ENCODE data around the gene TPCN1.

The TPCN1 gene

DNA sequence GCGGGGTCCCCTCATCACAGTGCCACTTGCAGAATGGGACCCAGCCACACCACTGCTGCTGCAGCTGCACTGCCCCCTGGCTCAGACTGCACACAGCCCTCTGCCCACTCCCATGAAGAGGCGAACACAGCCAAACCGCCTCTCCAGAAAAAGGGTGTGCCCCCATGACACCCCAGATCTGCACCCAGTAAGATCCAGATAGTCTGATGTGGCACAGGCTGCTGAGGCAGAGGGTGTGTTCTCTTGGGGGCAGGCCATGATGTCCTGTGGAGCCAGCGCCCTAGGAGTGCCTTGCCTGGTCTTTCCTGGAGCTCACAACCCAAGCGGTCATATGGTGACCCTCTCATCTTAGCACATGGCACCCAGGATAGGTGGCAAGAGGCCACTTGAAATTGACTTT lies 69.2 kb downstream of the TPCN1 start:
- no peak for DNase-seq

DNA sequence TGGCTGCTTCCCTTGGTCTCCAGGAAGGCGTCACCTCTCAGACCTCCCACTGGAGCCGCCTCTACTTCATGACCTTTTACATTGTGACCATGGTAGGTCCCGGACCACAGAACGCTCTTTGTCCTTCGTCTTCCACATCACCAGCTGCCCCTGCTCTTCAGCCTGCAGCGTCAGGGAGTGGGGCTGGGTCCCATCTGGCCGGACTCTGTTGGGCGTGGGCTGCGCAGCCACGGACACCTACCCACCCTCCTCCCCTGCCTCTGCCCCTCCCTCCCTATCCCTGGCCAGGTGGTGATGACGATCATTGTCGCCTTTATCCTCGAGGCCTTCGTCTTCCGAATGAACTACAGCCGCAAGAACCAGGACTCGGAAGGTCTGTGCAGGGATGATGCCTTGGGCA lies 70.3 kb downstream of the TPCN1 start:
- DNase-seq: no peak

DNA sequence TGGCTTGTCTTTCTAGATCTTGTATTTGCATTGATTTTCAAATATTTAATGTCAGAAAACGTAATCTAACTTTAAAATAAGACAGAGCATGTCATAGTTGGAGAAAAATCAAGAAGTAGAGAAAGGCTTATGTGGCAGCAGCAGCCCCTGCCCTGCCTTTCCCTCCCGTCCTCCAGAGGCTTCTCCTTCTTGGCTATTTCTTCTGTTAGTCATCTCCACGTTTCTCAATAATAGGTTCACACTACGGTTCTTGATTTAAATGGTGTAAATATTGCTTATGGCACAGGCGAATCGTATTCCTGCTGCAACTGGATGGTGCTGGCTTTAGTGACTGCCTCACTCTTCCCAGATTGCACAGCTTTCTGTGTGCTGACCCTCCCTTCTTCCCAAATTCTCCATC lies 70.8 kb downstream of the TPCN1 start:
- DNase-seq: no peak

DNA sequence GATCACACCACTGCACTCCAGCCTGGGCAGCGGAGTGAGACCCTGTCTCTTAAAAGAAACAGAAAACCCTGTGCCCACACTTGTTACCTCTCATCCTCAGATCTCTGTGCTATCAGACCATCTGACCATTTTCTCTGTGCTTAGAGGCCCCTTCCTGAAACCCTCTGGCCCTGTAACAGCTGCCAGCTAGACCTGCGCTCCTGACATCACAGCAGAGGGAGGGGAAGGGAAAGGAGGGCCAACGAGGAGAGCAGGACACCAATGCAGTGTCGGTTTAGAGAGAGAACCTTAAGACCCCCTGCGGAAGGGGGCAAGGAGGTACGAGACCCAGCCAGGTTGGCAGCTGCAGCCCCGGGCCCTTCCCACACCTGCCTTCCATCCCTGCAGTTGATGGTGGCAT lies 71.3 kb downstream of the TPCN1 start:
- no peak for DNase-seq

DNA sequence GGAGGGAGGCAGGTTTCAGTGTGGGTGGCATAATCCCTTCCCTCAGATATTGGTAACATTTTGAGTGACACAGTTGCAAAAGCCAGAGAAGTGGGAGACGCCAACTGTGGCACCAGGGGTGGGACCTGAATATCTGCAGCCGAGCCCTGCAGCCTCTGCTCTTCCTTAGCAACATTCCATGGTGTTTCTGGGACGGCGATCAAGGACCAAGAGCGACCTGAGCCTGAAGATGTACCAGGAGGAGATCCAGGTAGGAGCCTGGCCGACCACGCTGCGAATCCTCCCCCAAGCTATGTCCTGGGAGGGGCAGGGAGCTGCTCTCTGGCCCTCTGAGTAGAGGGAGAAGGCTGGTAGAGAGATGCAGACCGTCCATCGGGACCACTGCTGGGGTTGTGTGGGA lies 71.8 kb downstream of the TPCN1 start:
- no peak for DNase-seq

DNA sequence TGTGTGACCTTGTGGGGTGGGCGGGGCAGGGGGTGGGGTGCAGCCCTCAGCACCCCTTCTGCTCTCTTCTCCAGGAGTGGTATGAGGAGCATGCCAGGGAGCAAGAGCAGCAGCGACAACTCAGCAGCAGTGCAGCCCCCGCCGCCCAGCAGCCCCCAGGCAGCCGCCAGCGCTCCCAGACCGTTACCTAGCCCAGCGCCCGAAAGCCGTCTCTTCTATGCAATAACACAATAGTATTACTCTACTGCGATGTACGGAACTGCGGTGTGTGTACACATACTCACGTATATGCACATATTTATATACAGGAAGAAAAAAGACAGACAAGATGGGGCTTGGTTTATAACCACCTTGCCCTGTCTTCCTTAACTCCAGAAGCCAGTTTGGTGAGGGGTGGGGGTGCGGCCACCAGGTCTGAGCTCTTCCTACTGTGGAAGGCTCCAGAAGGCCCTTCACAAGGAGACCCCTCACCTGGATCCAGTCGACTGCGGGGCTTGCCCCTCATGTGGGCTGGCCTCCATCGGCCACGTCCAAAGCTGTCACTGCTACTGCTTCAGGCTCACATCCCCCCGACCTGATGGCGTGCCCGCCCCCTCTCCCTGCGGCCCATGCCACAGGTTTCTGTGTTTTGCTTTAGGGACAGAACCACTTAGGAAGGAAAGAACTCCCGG lies 74.8 kb downstream of the TPCN1 start:
- no peak for DNase-seq

DNA sequence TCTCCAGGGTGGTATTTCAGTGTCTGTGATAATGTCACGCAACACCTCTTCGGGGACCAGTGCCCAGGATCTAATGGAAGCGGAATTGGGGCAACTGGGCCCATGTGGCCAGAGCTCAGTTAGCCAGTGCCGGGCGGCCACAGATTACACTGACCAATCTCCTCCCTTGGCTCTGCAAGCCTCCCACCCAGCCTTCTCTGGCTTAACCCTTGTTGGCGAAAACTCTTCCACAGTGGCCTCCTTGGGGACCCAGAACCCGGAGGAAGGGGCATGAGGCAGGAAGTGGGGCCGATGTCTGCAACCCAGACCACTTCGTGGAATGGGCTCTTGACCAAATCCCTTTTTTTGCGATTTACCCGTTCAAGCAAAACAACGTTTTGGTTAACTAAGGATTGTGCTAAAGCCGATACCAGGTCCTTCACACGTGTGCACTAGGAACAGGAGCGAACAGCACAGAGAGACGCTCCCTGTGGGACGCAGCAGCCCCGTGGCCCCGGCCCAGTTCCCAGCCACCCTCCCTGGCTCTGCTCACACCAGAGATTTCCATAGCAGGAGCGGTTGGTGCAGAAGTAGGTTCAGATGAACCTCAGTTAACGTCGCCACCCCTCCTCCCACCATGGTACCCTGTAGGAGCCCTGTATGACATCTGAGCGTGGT lies 75.4 kb downstream of the TPCN1 start:
- DNase-seq: no peak

DNA sequence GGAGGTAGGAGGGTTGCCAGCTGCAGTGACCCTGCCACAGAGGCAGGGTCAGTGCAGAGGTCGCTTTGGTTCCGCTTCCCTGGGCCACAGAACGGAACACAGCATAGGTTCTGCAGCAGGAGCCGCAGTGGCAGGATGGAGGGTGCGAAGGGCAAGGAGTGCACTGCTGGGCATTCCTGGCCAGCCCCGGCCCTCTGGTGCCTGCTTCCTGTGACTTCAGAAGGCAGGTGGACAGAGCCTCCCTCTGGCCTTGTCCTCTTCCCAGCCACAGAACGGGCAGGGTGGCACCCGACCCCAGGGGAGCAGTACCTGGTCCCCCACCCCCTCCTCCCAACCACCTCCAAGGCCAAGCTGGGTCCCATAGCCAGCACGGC lies 75.9 kb downstream of the TPCN1 start:
- DNase-seq: no peak

DNA sequence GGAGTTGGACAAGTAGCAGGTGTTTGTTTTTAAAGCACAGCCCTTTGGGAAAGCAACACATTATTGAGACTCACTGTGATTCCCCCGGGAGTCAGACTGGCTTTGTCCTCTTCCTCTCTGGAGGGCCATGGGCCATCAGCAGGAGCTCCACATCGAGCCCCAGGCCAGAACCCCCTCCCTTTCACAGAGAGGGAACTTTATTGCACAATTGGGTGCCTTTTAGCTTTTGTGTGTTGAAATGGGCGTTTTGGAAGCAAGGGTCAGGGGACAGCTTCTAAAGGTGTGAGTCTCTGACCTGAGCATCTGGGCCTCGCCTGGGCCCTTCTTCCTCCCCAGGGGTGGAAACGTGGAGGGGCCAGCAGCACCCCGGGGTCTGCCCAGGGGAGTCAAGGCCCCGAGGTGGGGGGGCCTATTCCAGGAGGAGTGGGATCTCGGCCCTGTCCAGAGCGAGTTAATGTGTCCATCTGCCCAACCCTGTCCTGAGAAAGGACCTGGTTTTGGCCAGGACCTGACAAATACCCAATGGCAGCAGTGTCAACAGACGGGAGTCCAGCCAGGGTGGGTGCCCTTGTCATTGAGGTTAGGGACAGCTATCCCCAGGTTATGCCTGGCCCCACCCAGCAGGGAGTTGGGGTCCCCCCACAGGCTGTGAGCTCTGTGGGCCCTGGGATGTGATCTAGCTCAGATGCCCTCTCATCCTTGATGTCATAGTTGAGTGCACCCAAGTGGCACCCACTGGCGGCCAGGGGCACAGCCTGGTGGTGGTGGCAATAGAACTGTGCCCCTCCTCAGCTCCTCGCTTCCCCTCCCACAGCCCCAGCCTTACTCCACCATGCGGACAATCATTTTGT lies 76.6 kb downstream of the TPCN1 start:
- no peak for DNase-seq

DNA sequence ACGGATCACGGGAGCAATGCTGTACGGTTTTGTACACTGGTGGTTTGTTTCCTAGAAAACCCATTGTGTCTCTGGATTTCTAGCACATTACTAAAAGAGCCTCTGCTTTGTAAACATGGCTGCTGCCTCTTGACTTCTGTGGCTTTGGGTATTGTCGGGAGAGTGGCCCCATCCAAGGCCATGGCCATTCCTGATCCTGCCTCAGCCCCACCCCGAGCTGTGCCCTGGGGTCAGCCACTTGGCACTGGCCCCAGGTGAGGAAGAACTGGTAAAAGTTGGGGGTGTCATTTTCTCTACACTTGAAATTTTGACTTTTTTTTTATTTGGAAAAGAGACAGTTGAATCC lies 77.2 kb downstream of the TPCN1 start:
- DNase-seq: no peak

DNA sequence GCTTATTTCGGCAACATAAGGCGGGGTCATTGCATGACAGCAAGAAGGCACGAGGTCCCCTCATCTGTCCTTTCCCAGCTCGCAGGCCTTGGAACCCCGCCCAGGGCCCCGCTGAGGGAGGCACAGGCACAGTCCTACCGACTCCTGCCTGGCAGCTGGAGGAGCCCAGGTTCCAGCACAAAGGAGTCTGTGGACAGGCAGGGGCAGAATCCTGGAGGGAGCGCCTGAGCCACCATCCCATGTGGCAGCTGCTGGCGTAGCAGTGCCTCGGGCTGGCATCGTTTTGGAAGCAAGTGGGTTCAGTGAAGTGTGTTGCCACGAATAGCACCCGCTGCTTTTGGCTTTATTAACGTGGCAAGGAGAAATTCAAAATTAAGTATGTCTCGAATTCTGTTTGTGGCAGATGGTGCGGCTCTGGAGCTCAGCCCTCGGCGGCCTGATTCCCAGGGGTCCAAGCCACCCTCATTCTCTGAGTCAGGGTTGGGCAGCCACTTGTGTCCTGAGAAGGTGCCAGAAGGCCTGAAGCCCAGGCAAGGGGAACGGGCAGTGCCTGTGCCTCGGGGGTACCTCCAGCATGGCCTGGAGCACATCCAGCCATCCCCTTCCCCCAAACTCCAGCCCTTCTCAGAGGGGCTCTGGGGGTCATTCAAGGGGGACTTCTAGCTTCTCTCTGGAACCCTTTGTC lies 77.7 kb downstream of the TPCN1 start:
- DNase-seq: no peak

DNA sequence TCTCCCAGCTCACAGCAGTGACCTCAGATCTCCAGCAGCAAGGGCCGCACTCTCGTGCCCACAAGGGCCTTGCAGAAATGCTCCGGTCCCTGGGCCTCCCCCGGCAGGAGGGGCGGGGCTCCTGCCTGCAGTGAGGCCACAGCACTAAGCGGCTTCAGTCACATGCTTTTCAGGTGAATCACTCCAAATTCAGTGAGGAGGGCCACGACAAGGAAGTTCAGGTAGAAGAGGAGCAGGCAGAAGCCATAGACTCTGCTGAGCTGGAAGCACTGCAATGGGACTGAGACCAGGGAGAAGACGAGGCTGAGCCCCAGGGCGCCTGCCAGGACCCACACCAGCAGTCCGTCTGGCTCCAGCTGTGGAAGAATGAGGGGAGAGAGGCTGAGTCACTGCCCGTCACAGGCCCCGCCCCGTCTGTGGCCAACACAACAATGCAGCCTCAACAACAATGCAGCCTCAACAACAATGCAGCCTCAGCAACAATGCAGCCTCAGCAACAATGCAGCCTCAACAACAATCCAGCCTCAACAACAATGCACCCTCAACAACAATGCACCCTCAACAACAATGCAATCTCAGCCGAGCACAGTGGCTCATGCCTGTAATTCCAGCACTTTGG lies 78.5 kb downstream of the TPCN1 start:
- no peak for DNase-seq

DNA sequence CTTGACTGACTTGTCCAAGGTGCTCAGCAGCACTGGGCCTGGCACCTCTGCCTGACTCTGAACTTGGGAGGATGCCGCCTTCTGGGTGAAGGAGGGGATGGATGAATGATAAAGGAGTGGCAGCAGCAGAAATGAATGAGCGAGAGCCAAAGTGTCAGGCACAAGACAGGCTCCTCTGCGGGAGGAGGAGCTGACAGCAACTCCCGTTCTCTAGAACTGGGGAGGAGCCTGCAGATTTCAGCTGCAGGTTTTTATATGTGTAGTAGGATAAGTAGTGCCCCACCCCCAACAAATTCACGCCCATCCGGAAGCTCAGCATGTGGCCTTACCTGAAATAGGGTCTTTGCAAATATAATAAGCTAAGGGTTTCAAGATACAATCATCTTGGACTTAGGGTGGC lies 80.5 kb downstream of the TPCN1 start:
- DNase-seq: no peak

DNA sequence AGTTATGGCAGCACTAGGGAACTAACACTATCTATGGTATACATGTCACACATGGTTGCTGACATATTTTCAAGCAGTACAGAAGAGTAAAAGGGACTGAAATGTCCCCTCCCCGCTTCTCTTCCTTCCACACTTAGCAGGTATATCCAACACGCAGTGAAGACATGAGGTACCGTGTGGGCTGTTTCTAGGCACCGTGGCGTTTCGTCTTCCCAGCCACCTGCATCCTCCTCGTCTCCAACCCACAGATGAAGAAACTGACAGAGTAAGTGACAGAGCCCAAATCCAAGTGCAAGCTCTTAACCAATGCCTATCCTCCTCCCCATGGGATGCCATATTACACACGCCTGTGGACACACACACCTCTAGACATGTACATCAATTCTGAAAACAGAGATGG lies 81.2 kb downstream of the TPCN1 start:
- no peak for DNase-seq

DNA sequence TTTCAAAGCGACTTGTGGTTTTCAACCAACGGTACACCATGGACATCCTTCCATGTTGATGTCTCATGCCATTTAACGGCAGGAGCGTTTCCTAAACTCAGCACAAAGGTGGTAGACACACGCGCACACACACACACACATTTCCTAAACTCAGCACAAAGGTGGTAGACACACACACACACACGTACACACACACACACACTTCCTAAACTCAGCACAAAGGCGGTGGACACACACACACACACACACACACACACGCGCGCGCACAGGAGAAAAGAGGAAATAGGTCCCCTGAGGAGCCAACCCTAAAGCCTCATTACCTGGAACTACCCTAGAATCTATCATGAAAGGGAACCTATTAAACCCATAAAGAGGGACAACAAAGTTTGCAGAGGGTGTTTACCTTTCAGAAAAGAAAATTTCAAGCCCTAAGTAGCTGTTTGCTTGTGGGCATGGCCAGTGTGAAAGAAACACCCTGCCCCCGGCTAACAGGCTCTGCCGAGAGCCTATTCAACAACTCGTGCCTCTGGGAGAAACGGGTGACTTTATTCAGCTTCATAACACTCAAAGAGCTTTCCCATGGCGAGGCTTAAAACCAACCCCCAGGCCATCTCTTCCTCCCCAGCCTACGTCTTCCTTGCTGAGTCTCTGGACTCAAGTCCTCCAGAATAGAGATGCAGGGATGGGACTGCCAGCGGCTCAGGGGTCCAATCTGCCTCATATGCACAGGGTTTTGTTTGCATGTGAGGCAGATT lies 81.8 kb downstream of the TPCN1 start:
- peak; percentile 23 for DNase-seq

DNA sequence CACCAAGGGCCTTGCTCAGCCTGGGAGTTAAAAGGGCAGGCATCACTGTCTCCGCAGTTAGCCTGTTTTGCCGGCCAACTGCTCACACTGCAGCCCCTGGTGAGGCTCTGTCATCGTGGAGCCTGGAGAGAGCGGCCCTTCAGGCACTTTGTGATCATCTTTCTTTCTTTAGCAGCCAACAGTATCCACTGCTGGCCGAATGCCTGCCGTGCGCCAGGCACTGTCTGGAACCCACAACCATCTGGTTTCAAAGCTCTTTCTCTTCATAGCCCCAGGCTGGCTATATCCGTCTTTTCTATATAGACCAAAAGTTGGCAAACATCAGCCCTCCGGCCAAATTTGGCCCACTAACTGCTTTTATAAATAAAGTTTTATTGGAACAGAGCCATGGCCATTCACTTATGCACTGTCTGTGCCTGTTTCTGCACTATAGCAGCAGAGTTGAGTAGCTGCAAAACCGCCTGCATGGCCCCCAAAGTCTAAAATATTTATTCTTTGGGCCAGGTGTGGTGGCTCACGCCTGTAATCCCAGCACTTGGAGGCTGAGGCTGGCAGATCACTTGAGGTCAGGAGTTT lies 84.1 kb downstream of the TPCN1 start:
- no peak for DNase-seq

DNA sequence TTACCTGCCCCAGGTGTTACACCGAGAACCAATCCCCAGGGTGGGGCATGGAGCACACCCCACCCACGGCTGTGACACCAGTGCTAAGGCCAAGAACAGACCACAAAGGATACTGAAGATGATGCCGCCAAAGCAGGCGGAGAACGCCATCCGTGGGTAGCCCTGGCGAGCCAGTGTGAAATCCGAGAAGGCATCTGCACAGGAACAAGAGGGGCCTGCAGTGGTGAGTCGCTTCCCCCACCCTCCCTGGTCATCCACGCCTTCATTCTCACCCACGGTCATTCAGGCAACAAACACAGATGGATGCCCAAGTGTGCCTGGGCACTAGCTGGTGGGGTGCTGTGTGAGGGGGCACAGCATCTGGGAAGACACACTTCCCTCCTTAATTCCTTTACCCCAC lies 85.1 kb downstream of the TPCN1 start:
- no peak for DNase-seq

DNA sequence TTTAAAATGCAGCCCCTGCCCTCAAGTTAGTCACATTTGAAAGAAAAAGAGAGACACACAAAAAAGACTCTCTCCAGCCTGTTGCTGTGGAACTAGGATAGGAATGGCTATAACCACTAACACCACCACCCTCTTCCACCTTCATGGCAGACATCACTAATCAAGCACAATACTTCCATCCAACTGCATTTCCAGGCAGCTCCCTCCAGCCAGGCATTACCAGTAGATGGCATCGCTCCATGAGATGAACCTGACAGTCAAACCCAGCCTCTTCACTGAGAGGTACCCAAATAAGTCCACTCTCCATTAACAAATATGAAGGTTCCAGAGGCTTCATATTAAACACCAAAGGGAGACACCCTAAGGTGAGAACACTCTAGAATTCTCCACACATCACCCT lies 89.2 kb downstream of the TPCN1 start:
- peak; percentile 11 for DNase-seq

DNA sequence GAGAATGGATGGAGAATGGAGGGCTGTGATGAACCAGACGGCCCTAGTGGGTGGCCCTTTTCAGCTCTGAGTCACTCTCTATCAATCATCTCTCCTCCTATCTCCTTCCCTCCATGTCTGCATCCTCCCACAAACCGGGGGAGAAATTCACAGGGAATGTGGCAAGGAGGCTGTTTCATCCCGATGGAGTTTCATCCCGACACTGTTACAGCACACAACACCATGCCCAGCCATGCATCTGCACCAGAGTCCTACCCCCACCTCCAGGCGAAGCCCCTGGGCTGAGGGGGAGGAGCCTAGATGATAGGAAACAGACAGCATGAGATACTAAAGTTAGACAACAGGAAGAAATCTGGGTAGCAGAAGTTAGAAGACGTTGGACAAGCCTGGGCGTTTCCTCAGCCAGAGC lies 92.9 kb downstream of the TPCN1 start:
- no peak for DNase-seq

DNA sequence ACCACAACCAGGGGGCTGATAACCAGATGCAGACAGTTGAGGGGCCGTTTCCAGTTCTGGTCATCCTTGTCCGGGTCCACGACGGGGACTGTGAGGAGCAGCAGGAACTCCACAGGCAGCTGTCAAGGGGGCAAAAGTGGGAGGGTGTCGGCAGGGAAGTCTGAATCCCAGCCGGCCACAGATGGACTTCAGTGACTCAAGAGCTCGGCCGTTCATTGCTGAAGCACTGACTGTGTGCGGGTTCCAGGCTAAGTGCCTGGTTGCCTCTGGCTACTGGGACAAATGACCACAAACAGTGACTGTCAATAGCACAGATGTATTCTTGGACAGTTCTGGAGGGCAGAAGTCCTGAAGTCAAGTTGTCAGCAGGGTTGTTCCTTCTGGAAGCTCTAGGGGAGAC lies 94.1 kb downstream of the TPCN1 start:
- DNase-seq: no peak

DNA sequence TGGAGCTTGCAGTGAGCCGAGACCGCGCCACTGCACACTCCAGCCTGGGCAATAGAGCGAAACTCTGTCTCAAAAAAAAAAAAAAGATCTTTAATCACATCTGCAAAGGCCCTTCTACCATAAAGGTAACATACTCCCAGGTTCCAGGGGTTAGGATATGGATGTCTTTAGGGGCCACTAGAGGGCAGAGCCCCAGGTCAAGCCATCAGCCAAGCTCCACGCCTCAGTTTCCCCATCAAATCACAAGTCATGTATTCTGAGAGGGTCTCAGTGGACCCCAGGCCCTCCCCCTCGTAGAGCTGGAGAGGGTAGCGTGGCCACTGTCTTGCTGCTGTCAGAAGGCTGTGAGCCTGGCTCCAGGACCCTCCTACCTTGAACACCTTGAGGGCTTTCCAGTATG lies 94.9 kb downstream of the TPCN1 start:
- DNase-seq: no peak

DNA sequence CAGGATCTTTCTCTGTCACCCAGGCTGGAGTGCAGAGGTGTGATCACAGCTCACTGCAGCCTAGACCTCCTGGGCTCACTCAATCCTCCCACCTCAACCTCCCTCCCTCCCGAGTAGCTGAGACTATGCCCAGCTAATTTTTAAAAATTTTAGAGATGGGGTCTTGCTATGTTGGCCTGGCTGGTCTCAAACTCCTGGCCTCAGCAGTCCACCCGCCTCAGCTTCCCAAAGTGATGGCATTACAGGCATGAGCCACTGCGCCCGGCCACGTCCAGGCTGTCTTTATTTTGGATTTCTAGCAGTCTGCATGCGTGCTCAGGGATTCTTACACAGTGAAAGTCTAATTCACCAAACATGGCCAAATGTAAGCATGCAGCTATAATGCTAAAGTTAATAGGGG lies 95.9 kb downstream of the TPCN1 start:
- DNase-seq: no peak
